ENCODE results near the gene CCNL2. TPM values are rescaled to one million over a fixed set of nuclear protein-coding genes. Genes with fewer than 3 reads are reported as not detected.

Gene CCNL2
- total RNA-seq, 1 donor: 130 TPM

GRCh38 chr1:1367315-1367714 is 31.8 kb downstream of the CCNL2 start:
- no peak for DNase-seq (ENCODE audit: low read depth)
- no peak overlapping the region for H3K4me3 ChIP-seq (ENCODE audit: low read depth, low read length)
- TF ChIP-seq CTCF (IDR thresholded peaks at IDR 0.05; ENCODE audit: insufficient read depth, low read depth, low read length): no peak

GRCh38 chr1:1366699-1367066 is 32.5 kb downstream of the CCNL2 start:
- TF ChIP-seq CTCF (IDR thresholded peaks at IDR 0.05; ENCODE audit: insufficient read depth, low read depth, low read length): no peak
- DNase-seq (ENCODE audit: low read depth): no peak

GRCh38 chr1:1365875-1366698 is 33.0 kb downstream of the CCNL2 start:
- no peak for DNase-seq (ENCODE audit: low read depth)
- no peak for TF ChIP-seq CTCF (IDR thresholded peaks at IDR 0.05; ENCODE audit: insufficient read depth, low read depth, low read length)
- H3K4me3 ChIP-seq (ENCODE audit: low read depth, low read length): no peak overlapping the region

More at GRCh38 chr1:1366699-1367066, 32.5 kb downstream of the CCNL2 start:
- H3K4me3 ChIP-seq (ENCODE audit: low read depth, low read length): no peak overlapping the region

- H3K4me3 ChIP-seq (ENCODE audit: low read depth, low read length): no peak overlapping the region
- no peak for DNase-seq (ENCODE audit: low read depth)
- no peak for TF ChIP-seq CTCF (IDR thresholded peaks at IDR 0.05; ENCODE audit: insufficient read depth, low read depth, low read length)
Measured at GRCh38 chr1:1364266-1364665, 34.9 kb downstream of the CCNL2 start.

- no peak overlapping the region for H3K4me3 ChIP-seq (ENCODE audit: low read depth, low read length)
- DNase-seq (ENCODE audit: low read depth): peak; percentile 90
- TF ChIP-seq CTCF (IDR thresholded peaks at IDR 0.05; ENCODE audit: insufficient read depth, low read depth, low read length): peak; percentile 59
Measured at GRCh38 chr1:1361982-1362423, 37.1 kb downstream of the CCNL2 start.

- DNase-seq (ENCODE audit: low read depth): no peak
- TF ChIP-seq CTCF (IDR thresholded peaks at IDR 0.05; ENCODE audit: insufficient read depth, low read depth, low read length): no peak
- no peak overlapping the region for H3K4me3 ChIP-seq (ENCODE audit: low read depth, low read length)
Measured at GRCh38 chr1:1361233-1361981, 37.7 kb downstream of the CCNL2 start.

All from fibroblast of villous mesenchyme (primary cell).